ENCODE results near the gene IFT122. TPM values are rescaled to one million over a fixed set of nuclear protein-coding genes. Genes with fewer than 3 reads are reported as not detected.
"Not testable (repeated sequence)": the region's sequence is repeated elsewhere in the genome, so short reads cannot be mapped to it uniquely, and the experiment has no call there.

Gene IFT122
- total and polyA plus RNA-seq, 4 donors, result 10.1 to 41.2 (median 32.2) TPM

- ATAC-seq (ENCODE audit: low FRiP score); H3K27me3 ChIP-seq (ENCODE audit: control insufficient read depth in 1 of 2, insufficient read depth in 2 of 2, low read length in 1 of 2); H3K4me3 ChIP-seq (ENCODE audit: low read length in 2 of 2); H3K27ac ChIP-seq (ENCODE audit: low read depth in 1 of 2, low read length in 2 of 2); DNase-seq; H3K9me3 ChIP-seq (ENCODE audit: control insufficient read depth, low read length); intact Hi-C loops (cut with DNase I); H3K4me1 ChIP-seq (ENCODE audit: control insufficient read depth in 1 of 2, insufficient read depth in 2 of 2, low read length in 2 of 2); H3K36me3 ChIP-seq (ENCODE audit: control insufficient read depth in 1 of 2, insufficient read depth in 2 of 2, low read length in 1 of 2): not testable (repeated sequence)
- 92 to 93% methylated on average over 6 to 7 of the region's 7 CpGs for WGBS, 2 donors
Measured at GRCh38 chr3:129515821-129516432, 75.9 kb downstream of the IFT122 start.

GRCh38 chr3:129517516-129517915, 77.5 kb downstream of the IFT122 start:
- Histone ChIP-seq H3K27ac (ENCODE audit: low read depth in 1 of 2, low read length in 2 of 2) (no peak overlapping the region), H3K4me3 (ENCODE audit: low read length in 2 of 2) (no peak overlapping the region), H3K9me3 (ENCODE audit: control insufficient read depth, low read length) (no peaks in the 10 kb centered on the region), H3K4me1 (ENCODE audit: control insufficient read depth in 1 of 2, insufficient read depth in 2 of 2, low read length in 2 of 2) (no peaks in the 10 kb centered on the region), H3K27me3 (ENCODE audit: control insufficient read depth in 1 of 2, insufficient read depth in 2 of 2, low read length in 1 of 2) (no peaks in the 10 kb centered on the region), H3K36me3 (ENCODE audit: control insufficient read depth in 1 of 2, insufficient read depth in 2 of 2, low read length in 1 of 2) (peaks cover 0 to 3% of the 10 kb centered on the region in 2 donors)
- no peak for ATAC-seq (ENCODE audit: low FRiP score)
- WGBS, 2 donors, result 82 to 89% methylated on average over 7 of the region's 7 CpGs
- intact Hi-C loops (cut with DNase I), result no loop called here
- DNase-seq, result no peak

GRCh38 chr3:129518038-129518561, 78.1 kb downstream of the IFT122 start:
- no peaks in the 10 kb centered on the region for H3K27me3 ChIP-seq (ENCODE audit: control insufficient read depth in 1 of 2, insufficient read depth in 2 of 2, low read length in 1 of 2)
- DNase-seq, result no peak
- no peak for ATAC-seq (ENCODE audit: low FRiP score)
- H3K36me3 ChIP-seq (ENCODE audit: control insufficient read depth in 1 of 2, insufficient read depth in 2 of 2, low read length in 1 of 2), result no peaks in the 10 kb centered on the region
- WGBS, 2 donors, result 60 to 64% methylated on average over 8 of the region's 8 CpGs
- H3K4me3 ChIP-seq (ENCODE audit: low read length in 2 of 2), result no peak overlapping the region
- H3K9me3 ChIP-seq (ENCODE audit: control insufficient read depth, low read length), result no peaks in the 10 kb centered on the region
- no peaks in the 10 kb centered on the region for H3K4me1 ChIP-seq (ENCODE audit: control insufficient read depth in 1 of 2, insufficient read depth in 2 of 2, low read length in 2 of 2)
- intact Hi-C loops (cut with DNase I), result no loop called here
- no peak overlapping the region for H3K27ac ChIP-seq (ENCODE audit: low read depth in 1 of 2, low read length in 2 of 2)

- no peak for DNase-seq
- Histone ChIP-seq H3K36me3 (ENCODE audit: control insufficient read depth in 1 of 2, insufficient read depth in 2 of 2, low read length in 1 of 2) (no peaks in the 10 kb centered on the region), H3K4me3 (ENCODE audit: low read length in 2 of 2) (no peak overlapping the region), H3K27ac (ENCODE audit: low read depth in 1 of 2, low read length in 2 of 2) (no peak overlapping the region), H3K27me3 (ENCODE audit: control insufficient read depth in 1 of 2, insufficient read depth in 2 of 2, low read length in 1 of 2) (no peaks in the 10 kb centered on the region), H3K9me3 (ENCODE audit: control insufficient read depth, low read length) (no peaks in the 10 kb centered on the region), H3K4me1 (ENCODE audit: control insufficient read depth in 1 of 2, insufficient read depth in 2 of 2, low read length in 2 of 2) (no peaks in the 10 kb centered on the region)
- intact Hi-C loops (cut with DNase I), result no loop called here
- WGBS, 2 donors, result 91 to 96% methylated on average over 7 to 8 of the region's 8 CpGs
- no peak for ATAC-seq (ENCODE audit: low FRiP score)
Measured at GRCh38 chr3:129518581-129518980, 78.6 kb downstream of the IFT122 start.

- Histone ChIP-seq H3K27ac (ENCODE audit: low read depth in 1 of 2, low read length in 2 of 2) (no peak overlapping the region), H3K36me3 (ENCODE audit: control insufficient read depth in 1 of 2, insufficient read depth in 2 of 2, low read length in 1 of 2) (no peaks in the 10 kb centered on the region), H3K4me3 (ENCODE audit: low read length in 2 of 2) (no peak overlapping the region), H3K9me3 (ENCODE audit: control insufficient read depth, low read length) (no peaks in the 10 kb centered on the region), H3K4me1 (ENCODE audit: control insufficient read depth in 1 of 2, insufficient read depth in 2 of 2, low read length in 2 of 2) (no peaks in the 10 kb centered on the region), H3K27me3 (ENCODE audit: control insufficient read depth in 1 of 2, insufficient read depth in 2 of 2, low read length in 1 of 2) (no peaks in the 10 kb centered on the region)
- ATAC-seq (ENCODE audit: low FRiP score) (no peak), DNase-seq (no peak)
- WGBS, 2 donors, result 95 to 99% methylated on average over 10 of the region's 10 CpGs
- intact Hi-C loops (cut with DNase I), result no loop called here
Measured at GRCh38 chr3:129519449-129519848, 79.4 kb downstream of the IFT122 start.

GRCh38 chr3:129519896-129520715, 80.1 kb downstream of the IFT122 start:
- WGBS, 2 donors, result 89 to 94% methylated on average over 15 of the region's 15 CpGs
- H3K36me3 ChIP-seq (ENCODE audit: control insufficient read depth in 1 of 2, insufficient read depth in 2 of 2, low read length in 1 of 2), result no peaks in the 10 kb centered on the region
- ATAC-seq (ENCODE audit: low FRiP score) (no peak), DNase-seq (no peak)
- H3K27ac ChIP-seq (ENCODE audit: low read depth in 1 of 2, low read length in 2 of 2), result no peak overlapping the region
- no peak overlapping the region for H3K4me3 ChIP-seq (ENCODE audit: low read length in 2 of 2)
- H3K27me3 ChIP-seq (ENCODE audit: control insufficient read depth in 1 of 2, insufficient read depth in 2 of 2, low read length in 1 of 2), result no peaks in the 10 kb centered on the region
- H3K9me3 ChIP-seq (ENCODE audit: control insufficient read depth, low read length), result no peaks in the 10 kb centered on the region
- intact Hi-C loops (cut with DNase I), result no loop called here
- H3K4me1 ChIP-seq (ENCODE audit: control insufficient read depth in 1 of 2, insufficient read depth in 2 of 2, low read length in 2 of 2), result no peaks in the 10 kb centered on the region

GRCh38 chr3:129520960-129521359, 80.9 kb downstream of the IFT122 start:
- no peak for DNase-seq
- Histone ChIP-seq H3K36me3 (ENCODE audit: control insufficient read depth in 1 of 2, insufficient read depth in 2 of 2, low read length in 1 of 2) (no peaks in the 10 kb centered on the region), H3K27me3 (ENCODE audit: control insufficient read depth in 1 of 2, insufficient read depth in 2 of 2, low read length in 1 of 2) (no peaks in the 10 kb centered on the region), H3K4me1 (ENCODE audit: control insufficient read depth in 1 of 2, insufficient read depth in 2 of 2, low read length in 2 of 2) (no peaks in the 10 kb centered on the region), H3K9me3 (ENCODE audit: control insufficient read depth, low read length) (no peaks in the 10 kb centered on the region), H3K4me3 (ENCODE audit: low read length in 2 of 2) (no peak overlapping the region), H3K27ac (ENCODE audit: low read depth in 1 of 2, low read length in 2 of 2) (no peak overlapping the region)
- WGBS, 2 donors, result 68 to 79% methylated on average over 4 of the region's 4 CpGs
- ATAC-seq (ENCODE audit: low FRiP score), result no peak
- intact Hi-C loops (cut with DNase I), result no loop called here

GRCh38 chr3:129521611-129522010, 81.6 kb downstream of the IFT122 start:
- DNase-seq (no peak), ATAC-seq (ENCODE audit: low FRiP score) (no peak)
- Histone ChIP-seq H3K4me3 (ENCODE audit: low read length in 2 of 2) (no peak overlapping the region), H3K9me3 (ENCODE audit: control insufficient read depth, low read length) (no peaks in the 10 kb centered on the region), H3K36me3 (ENCODE audit: control insufficient read depth in 1 of 2, insufficient read depth in 2 of 2, low read length in 1 of 2) (no peaks in the 10 kb centered on the region), H3K27me3 (ENCODE audit: control insufficient read depth in 1 of 2, insufficient read depth in 2 of 2, low read length in 1 of 2) (no peaks in the 10 kb centered on the region), H3K27ac (ENCODE audit: low read depth in 1 of 2, low read length in 2 of 2) (no peak overlapping the region), H3K4me1 (ENCODE audit: control insufficient read depth in 1 of 2, insufficient read depth in 2 of 2, low read length in 2 of 2) (no peaks in the 10 kb centered on the region)
- WGBS, 2 donors, result 76 to 77% methylated on average over 8 of the region's 8 CpGs
- intact Hi-C loops (cut with DNase I), result no loop called here

GRCh38 chr3:129522953-129523352, 82.9 kb downstream of the IFT122 start:
- H3K27ac ChIP-seq (ENCODE audit: low read depth in 1 of 2, low read length in 2 of 2), result no peak overlapping the region
- no peaks in the 10 kb centered on the region for H3K4me1 ChIP-seq (ENCODE audit: control insufficient read depth in 1 of 2, insufficient read depth in 2 of 2, low read length in 2 of 2)
- no peaks in the 10 kb centered on the region for H3K9me3 ChIP-seq (ENCODE audit: control insufficient read depth, low read length)
- ATAC-seq (ENCODE audit: low FRiP score) (no peak), DNase-seq (no peak)
- intact Hi-C loops (cut with DNase I), result no loop called here
- no peaks in the 10 kb centered on the region for H3K36me3 ChIP-seq (ENCODE audit: control insufficient read depth in 1 of 2, insufficient read depth in 2 of 2, low read length in 1 of 2)
- WGBS, 2 donors, result 88 to 93% methylated on average over 5 of the region's 5 CpGs
- H3K27me3 ChIP-seq (ENCODE audit: control insufficient read depth in 1 of 2, insufficient read depth in 2 of 2, low read length in 1 of 2), result no peaks in the 10 kb centered on the region
- no peak overlapping the region for H3K4me3 ChIP-seq (ENCODE audit: low read length in 2 of 2)

Data from aorta (tissue), 5 donors.